IPS DF 6.9 (cell line): Measurements from ENCODE around the gene VAV2.

Source experiments
- DNase-seq: peaks from one replicate; pipeline ENCODE4 v3.0.0-alpha.2; 2013; ENCODE audit warnings: low read depth, low spot score
- H3K27ac ChIP-seq: one replicate; pipeline ENCODE4 v1.5.1; 2013; ENCODE audit warnings: low read length, control low read depth
- H3K27me3 ChIP-seq: 2 replicates; pipeline ENCODE4 v1.6.1; 2013; ENCODE audit warnings: mild to moderate bottlenecking, low read length; ENCODE audit not compliant: control insufficient read depth, insufficient read depth
- H3K36me3 ChIP-seq: 2 replicates; pipeline ENCODE4 v1.6.1; 2013; ENCODE audit warnings: low read length; ENCODE audit not compliant: control insufficient read depth, insufficient read depth
- H3K4me1 ChIP-seq: 2 replicates; pipeline ENCODE4 v1.6.1; 2013; ENCODE audit warnings: low read length; ENCODE audit not compliant: control insufficient read depth, insufficient read depth
- H3K4me3 ChIP-seq: 2 replicates; pipeline ENCODE4 v1.5.1; 2013; ENCODE audit warnings: mild to moderate bottlenecking, low read length
- H3K9me3 ChIP-seq: 2 replicates; pipeline ENCODE4 v1.6.1; 2013; ENCODE audit warnings: low read length, inconsistent platforms; ENCODE audit not compliant: control insufficient read depth, insufficient read depth
- WGBS: extraction: QIAGEN DNeasy Blood & Tissue Kit; methylation state at CpG from one replicate; pipeline ENCODE4 v1.1.7; 2013; ENCODE audit warnings: mixed read lengths, missing lambda C conversion rate; ENCODE audit not compliant: insufficient read length, insufficient coverage; 5-methylcytosine and 5-hydroxymethylcytosine counted together

VAV2 gene

GRCh38 chr9:133956520-133957076, 35.5 kb downstream of the VAV2 start:
- WGBS: no CpG with 5 or more reads among the region's 14 CpGs
- Histone ChIP-seq H3K4me3 (no peak overlapping the region), H3K4me1 (peaks cover 9% of the 10 kb centered on the region), H3K27ac (no peak overlapping the region), H3K36me3 (no peaks in the 10 kb centered on the region), H3K27me3 (no peaks in the 10 kb centered on the region), H3K9me3 (no peaks in the 10 kb centered on the region)
- no peak for DNase-seq

GRCh38 chr9:133955821-133956411, 36.2 kb downstream of the VAV2 start:
- no peak overlapping the region for H3K27ac ChIP-seq
- no peaks in the 10 kb centered on the region for H3K27me3 ChIP-seq
- H3K4me1 ChIP-seq: peaks cover 9% of the 10 kb centered on the region
- H3K36me3 ChIP-seq: no peaks in the 10 kb centered on the region
- no peak overlapping the region for H3K4me3 ChIP-seq
- peak; percentile 27 for DNase-seq
- no peaks in the 10 kb centered on the region for H3K9me3 ChIP-seq
- no CpG with 5 or more reads among the region's 15 CpGs for WGBS

- Histone ChIP-seq H3K27ac (no peak overlapping the region), H3K4me3 (no peak overlapping the region), H3K36me3 (no peaks in the 10 kb centered on the region), H3K4me1 (peaks cover 7% of the 10 kb centered on the region), H3K9me3 (no peaks in the 10 kb centered on the region), H3K27me3 (no peaks in the 10 kb centered on the region)
- no CpG with 5 or more reads among the region's 14 CpGs for WGBS
- no peak for DNase-seq
These were observed 37.1 kb downstream of the VAV2 start for GRCh38 chr9:133954862-133955529.

GRCh38 chr9:133953976-133954709, 38.0 kb downstream of the VAV2 start:
- no peak overlapping the region for H3K27ac ChIP-seq
- peaks cover 7% of the 10 kb centered on the region for H3K4me1 ChIP-seq
- no peaks in the 10 kb centered on the region for H3K36me3 ChIP-seq
- no peaks in the 10 kb centered on the region for H3K27me3 ChIP-seq
- H3K9me3 ChIP-seq: no peaks in the 10 kb centered on the region
- DNase-seq: no peak
- WGBS: no CpG with 5 or more reads among the region's 29 CpGs
- H3K4me3 ChIP-seq: no peak overlapping the region

GRCh38 chr9:133953621-133953975, 38.5 kb downstream of the VAV2 start:
- Histone ChIP-seq H3K27ac (no peak overlapping the region), H3K4me1 (peaks cover 5% of the 10 kb centered on the region), H3K4me3 (no peak overlapping the region), H3K9me3 (no peaks in the 10 kb centered on the region), H3K36me3 (no peaks in the 10 kb centered on the region), H3K27me3 (no peaks in the 10 kb centered on the region)
- DNase-seq: no peak
- WGBS: no CpG with 5 or more reads among the region's 4 CpGs

GRCh38 chr9:133952598-133953550, 39.2 kb downstream of the VAV2 start:
- WGBS: no CpG with 5 or more reads among the region's 18 CpGs
- Histone ChIP-seq H3K4me3 (no peak overlapping the region), H3K27me3 (no peaks in the 10 kb centered on the region), H3K9me3 (no peaks in the 10 kb centered on the region), H3K27ac (no peak overlapping the region), H3K4me1 (peaks cover 5% of the 10 kb centered on the region), H3K36me3 (no peaks in the 10 kb centered on the region)
- no peak for DNase-seq

- Histone ChIP-seq H3K4me3 (no peak overlapping the region), H3K36me3 (no peaks in the 10 kb centered on the region), H3K27me3 (no peaks in the 10 kb centered on the region), H3K27ac (no peak overlapping the region), H3K4me1 (no peaks in the 10 kb centered on the region; the same call in 1 of the 2 replicates), H3K9me3 (no peaks in the 10 kb centered on the region)
- DNase-seq: no peak
- no CpG with 5 or more reads among the region's 8 CpGs for WGBS
These were observed 40.9 kb downstream of the VAV2 start for GRCh38 chr9:133951265-133951664.

- no peaks in the 10 kb centered on the region for H3K4me1 ChIP-seq
- no peak overlapping the region for H3K4me3 ChIP-seq
- no peaks in the 10 kb centered on the region for H3K27me3 ChIP-seq
- H3K9me3 ChIP-seq: no peaks in the 10 kb centered on the region
- no peaks in the 10 kb centered on the region for H3K36me3 ChIP-seq
- no CpG with 5 or more reads among the region's 25 CpGs for WGBS
- DNase-seq: no peak
- no peak overlapping the region for H3K27ac ChIP-seq
These were observed 41.5 kb downstream of the VAV2 start for GRCh38 chr9:133950629-133951111.

- Histone ChIP-seq H3K36me3 (no peaks in the 10 kb centered on the region), H3K27me3 (no peaks in the 10 kb centered on the region), H3K27ac (no peak overlapping the region), H3K9me3 (no peaks in the 10 kb centered on the region), H3K4me1 (no peaks in the 10 kb centered on the region), H3K4me3 (no peak overlapping the region)
- DNase-seq: no peak
- WGBS: no CpG with 5 or more reads among the region's 13 CpGs
These were observed 41.9 kb downstream of the VAV2 start for GRCh38 chr9:133950192-133950591.
